Neural crest cell (in vitro differentiated cells): Measurements from ENCODE around the gene SYTL3. TPM values are rescaled to one million over a fixed set of nuclear protein-coding genes. Genes with fewer than 3 reads are reported as not detected.

Source experiments
- DNase-seq: peaks from one replicate; pipeline ENCODE4 v3.0.0; 2021; ENCODE audit warnings: low read depth, mixed read lengths, low spot score
- H3K27ac Mint-ChIP-seq: one replicate; pipeline ENCODE4 v1.8.0; 2021; ENCODE audit warnings: mild to moderate bottlenecking, mixed read lengths; ENCODE audit not compliant: unreplicated experiment
- H3K27me3 Mint-ChIP-seq: 2 replicates; pipeline ENCODE4 v1.8.0; 2021; ENCODE audit warnings: low read depth, mild to moderate bottlenecking, mixed read lengths
- H3K36me3 Mint-ChIP-seq: 2 replicates; pipeline ENCODE4 v1.8.0; 2021; ENCODE audit warnings: low read depth, mild to moderate bottlenecking, mixed read lengths
- H3K4me1 Mint-ChIP-seq: 2 replicates; pipeline ENCODE4 v1.8.0; 2021; ENCODE audit warnings: mixed read lengths
- H3K4me3 Mint-ChIP-seq: one replicate; pipeline ENCODE4 v1.8.0; 2021; ENCODE audit warnings: mild to moderate bottlenecking, mixed read lengths
- H3K9me3 Mint-ChIP-seq: 2 replicates; pipeline ENCODE4 v1.8.0; 2021; ENCODE audit warnings: mixed read lengths
- CTCF ChIP-seq: fragments of 200-600 bp; sonication (generic); conservative IDR thresholded peaks from 2 replicates; pipeline ENCODE4 v1.5.0; 2021; ENCODE audit warnings: antibody characterized with exemption, mild to moderate bottlenecking
- total RNA-seq: library from RNA; stranded (reverse); gene quantifications from 2 replicates; pipeline ENCODE4 v1.2.1, GENCODE V29; 2021

SYTL3 gene
- total RNA-seq, 1 donor from 2014 or later: 0.28 TPM

GRCh38 chr6:158764926-158765325 lies 115.1 kb downstream of the SYTL3 start:
- TF ChIP-seq CTCF: no peak
- Mint-ChIP-seq H3K36me3 (peaks cover 7% of the 10 kb centered on the region), H3K9me3 (no peaks in the 10 kb centered on the region), H3K4me3 (no peak overlapping the region), H3K27me3 (no peaks in the 10 kb centered on the region), H3K27ac (no peak overlapping the region), H3K4me1 (no peaks in the 10 kb centered on the region)
- DNase-seq: no peak

- H3K27me3 Mint-ChIP-seq: no peaks in the 10 kb centered on the region
- H3K36me3 Mint-ChIP-seq: peaks cover 8% of the 10 kb centered on the region
- no peak for TF ChIP-seq CTCF
Observed at GRCh38 chr6:158765499-158766068, 115.7 kb downstream of the SYTL3 start.

GRCh38 chr6:158766621-158767455 lies 117.0 kb downstream of the SYTL3 start:
- H3K9me3 Mint-ChIP-seq: no peaks in the 10 kb centered on the region
- TF ChIP-seq CTCF: no peak
- H3K27ac Mint-ChIP-seq: no peak overlapping the region
- H3K4me1 Mint-ChIP-seq: peaks cover 10% of the 10 kb centered on the region
- DNase-seq: no peak
- H3K4me3 Mint-ChIP-seq: no peak overlapping the region
- peaks cover 14% of the 10 kb centered on the region for H3K36me3 Mint-ChIP-seq
- H3K27me3 Mint-ChIP-seq: no peaks in the 10 kb centered on the region

More at GRCh38 chr6:158765499-158766068, 115.7 kb downstream of the SYTL3 start:
- no peak for DNase-seq
- Mint-ChIP-seq H3K9me3 (no peaks in the 10 kb centered on the region), H3K4me1 (peaks cover 2% of the 10 kb centered on the region), H3K27ac (no peak overlapping the region), H3K4me3 (no peak overlapping the region)

- no peak for DNase-seq
- no peak for TF ChIP-seq CTCF
- no peaks in the 10 kb centered on the region for H3K9me3 Mint-ChIP-seq
- H3K4me3 Mint-ChIP-seq: no peak overlapping the region
- H3K27ac Mint-ChIP-seq: no peak overlapping the region
- H3K27me3 Mint-ChIP-seq: no peaks in the 10 kb centered on the region
- H3K4me1 Mint-ChIP-seq: peaks cover 14% of the 10 kb centered on the region
- peaks cover 18% of the 10 kb centered on the region for H3K36me3 Mint-ChIP-seq
Observed at GRCh38 chr6:158767709-158768108, 117.9 kb downstream of the SYTL3 start.

- Mint-ChIP-seq H3K4me1 (peaks cover 17% of the 10 kb centered on the region), H3K27ac (no peak overlapping the region), H3K27me3 (no peaks in the 10 kb centered on the region), H3K36me3 (peaks cover 18% of the 10 kb centered on the region), H3K4me3 (no peak overlapping the region), H3K9me3 (no peaks in the 10 kb centered on the region)
- no peak for TF ChIP-seq CTCF
- no peak for DNase-seq
Observed at GRCh38 chr6:158768436-158768835, 118.6 kb downstream of the SYTL3 start.
